GM23338 (cell line): ENCODE data around the gene TNFRSF1A. TPM values are rescaled to one million over a fixed set of nuclear protein-coding genes. Genes with fewer than 3 reads are reported as not detected.

Experiments
- ATAC-seq: fragments of 200-7000 bp; cut with Tn5 transposase; 3 replicates; pipeline ENCODE4 v1.9.1; 2020
- DNase-seq: peaks from one replicate; pipeline ENCODE4 v3.0.0-alpha.2; 2015; ENCODE audit warnings: low spot score
- H2AFZ ChIP-seq: fragments of 200-600 bp; sonication (generic); 2 replicates; pipeline ENCODE4 v1.8.0; 2016; ENCODE audit warnings: antibody characterized with exemption, mild to moderate bottlenecking, moderate library complexity
- H3F3A ChIP-seq: fragments of 200-600 bp; sonication (generic); replicated peaks from 2 replicates; pipeline ENCODE4 v1.8.0; 2017; ENCODE audit warnings: antibody characterized with exemption, mixed run types, low read depth
- H3K27ac ChIP-seq: fragments of 200-600 bp; sonication (generic); 2 replicates; pipeline ENCODE4 v1.6.1; 2016; ENCODE audit warnings: low read depth
- H3K27me3 ChIP-seq: fragments of 200-600 bp; sonication (generic); 2 replicates; pipeline ENCODE4 v1.8.0; 2016; ENCODE audit warnings: mild to moderate bottlenecking, mixed run types, moderate library complexity; ENCODE audit not compliant: insufficient read depth
- H3K36me3 ChIP-seq: fragments of 200-600 bp; sonication (generic); 2 replicates; pipeline ENCODE4 v1.8.0; 2016; ENCODE audit warnings: mild to moderate bottlenecking; ENCODE audit not compliant: insufficient read depth
- H3K4me1 ChIP-seq: fragments of 200-600 bp; sonication (generic); 2 replicates; pipeline ENCODE4 v1.8.0; 2016; ENCODE audit warnings: mild to moderate bottlenecking, moderate library complexity; ENCODE audit not compliant: insufficient read depth
- H3K4me2 ChIP-seq: fragments of 200-600 bp; sonication (generic); 2 replicates; pipeline ENCODE4 v1.7.1; 2017; ENCODE audit warnings: mixed run types
- H3K4me3 ChIP-seq: fragments of 200-600 bp; sonication (generic); 2 replicates; pipeline ENCODE4 v1.6.1; 2016; ENCODE audit warnings: mixed run types
- H3K79me2 ChIP-seq: fragments of 200-600 bp; sonication (generic); replicated peaks from 2 replicates; pipeline ENCODE4 v1.8.0; 2017; ENCODE audit warnings: mild to moderate bottlenecking; ENCODE audit not compliant: insufficient read depth
- H3K9me2 ChIP-seq: fragments of 200-600 bp; sonication (generic); 2 replicates; pipeline ENCODE4 v1.8.0; 2017; ENCODE audit not compliant: insufficient read depth
- H4K20me1 ChIP-seq: fragments of 200-600 bp; sonication (generic); replicated peaks from 2 replicates; pipeline ENCODE4 v1.8.0; 2017; ENCODE audit warnings: mild to moderate bottlenecking; ENCODE audit not compliant: insufficient read depth
- H3K27ac Mint-ChIP-seq: 2 replicates; pipeline ENCODE4 v1.8.0; 2020; ENCODE audit warnings: inconsistent platforms, mild to moderate bottlenecking, moderate library complexity, mixed read lengths
- H3K27me3 Mint-ChIP-seq: 3 replicates; pipeline ENCODE4 v1.8.0; 2022; ENCODE audit warnings: low read depth, mild to moderate bottlenecking, moderate library complexity, mixed read lengths, inconsistent platforms; ENCODE audit not compliant: insufficient read depth, poor library complexity
- H3K36me3 Mint-ChIP-seq: 3 replicates; pipeline ENCODE4 v1.8.0; 2021; ENCODE audit warnings: low read depth, mild to moderate bottlenecking, inconsistent platforms, moderate library complexity, mixed read lengths
- H3K4me1 Mint-ChIP-seq: 3 replicates; pipeline ENCODE4 v1.8.0; 2020; ENCODE audit warnings: mild to moderate bottlenecking, inconsistent platforms, mixed read lengths
- H3K4me3 Mint-ChIP-seq: 3 replicates; pipeline ENCODE4 v1.8.0; 2021; ENCODE audit warnings: moderate library complexity, mild to moderate bottlenecking, inconsistent platforms, mixed read lengths
- H3K9me3 Mint-ChIP-seq: 3 replicates; pipeline ENCODE4 v1.8.0; 2020; ENCODE audit warnings: moderate library complexity, mild to moderate bottlenecking, inconsistent platforms, mixed read lengths
- EZH2phosphoT487 ChIP-seq: fragments of 200-600 bp; sonication (generic); IDR thresholded peaks from one replicate; pipeline ENCODE4 v1.8.1; 2018; ENCODE audit warnings: antibody characterized with exemption; ENCODE audit not compliant: unreplicated experiment
- JUNB ChIP-seq: IDR thresholded peaks from one replicate; pipeline ENCODE4 v1.6.1; 2016; ENCODE audit warnings: antibody characterized with exemption; ENCODE audit not compliant: unreplicated experiment
- NANOG ChIP-seq: IDR thresholded peaks from 2 replicates; pipeline ENCODE4 v1.6.1; 2016; ENCODE audit warnings: antibody characterized with exemption, borderline replicate concordance
- STAT1 ChIP-seq: IDR thresholded peaks from one replicate; pipeline ENCODE4 v1.6.1; 2016; ENCODE audit warnings: antibody characterized with exemption; ENCODE audit not compliant: unreplicated experiment
- ZNF114 ChIP-seq: fragments of 250-450 bp; sonication (Bioruptor Pico); IDR thresholded peaks from 2 replicates; pipeline ENCODE4 v1.5.0; 2020; ENCODE audit warnings: mild to moderate bottlenecking, moderate library complexity
- ZNF331 ChIP-seq: fragments of 250-450 bp; sonication (Bioruptor Pico); IDR thresholded peaks from 2 replicates; pipeline ENCODE4 v1.5.0; 2020; ENCODE audit warnings: low read depth, mild to moderate bottlenecking, moderate library complexity
- polyA plus RNA-seq: library from polyadenylated mRNA; unstranded; fragments of >200 nt; fragmentation: Nextera tagmentation; extraction: Ambion mirVana; gene quantifications from 2 replicates; pipeline ENCODE4 v1.2.1, GENCODE V29; 2016
- total RNA-seq: library from RNA; depleted of rRNA; stranded (reverse); fragments of >200 nt; shearing (Covaris generic); gene quantifications from 2 replicates; pipeline ENCODE4 v1.2.3, GENCODE V29; 2014
- TF ChIP-seq, protein P1 (sequence below): fragments of 250-450 bp; sonication (Bioruptor Pico); IDR thresholded peaks from 2 replicates; pipeline ENCODE4 v1.5.0; 2020; ENCODE audit warnings: mild to moderate bottlenecking, moderate library complexity
- TF ChIP-seq, protein P2 (sequence below): IDR thresholded peaks from 2 replicates; pipeline ENCODE4 v1.6.1; 2016; ENCODE audit warnings: antibody characterized with exemption
- TF ChIP-seq, protein P3 (sequence below), 2 experiments: fragments of 200-600 bp in 1 of 2; sonication (generic) in 1 of 2; conservative IDR thresholded peaks; 2 replicates each; pipeline versions ENCODE4 v1.5.1 to v1.6.1; 2016 to 2017; ENCODE audit warnings: antibody characterized with exemption in 2 of 2, low read depth in 2 of 2, mild to moderate bottlenecking in 2 of 2, moderate library complexity in 1 of 2

TNFRSF1A gene
- total and polyA plus RNA-seq, 2 experiments from 2014 or later: 24.3 to 43.4 TPM

DNA sequence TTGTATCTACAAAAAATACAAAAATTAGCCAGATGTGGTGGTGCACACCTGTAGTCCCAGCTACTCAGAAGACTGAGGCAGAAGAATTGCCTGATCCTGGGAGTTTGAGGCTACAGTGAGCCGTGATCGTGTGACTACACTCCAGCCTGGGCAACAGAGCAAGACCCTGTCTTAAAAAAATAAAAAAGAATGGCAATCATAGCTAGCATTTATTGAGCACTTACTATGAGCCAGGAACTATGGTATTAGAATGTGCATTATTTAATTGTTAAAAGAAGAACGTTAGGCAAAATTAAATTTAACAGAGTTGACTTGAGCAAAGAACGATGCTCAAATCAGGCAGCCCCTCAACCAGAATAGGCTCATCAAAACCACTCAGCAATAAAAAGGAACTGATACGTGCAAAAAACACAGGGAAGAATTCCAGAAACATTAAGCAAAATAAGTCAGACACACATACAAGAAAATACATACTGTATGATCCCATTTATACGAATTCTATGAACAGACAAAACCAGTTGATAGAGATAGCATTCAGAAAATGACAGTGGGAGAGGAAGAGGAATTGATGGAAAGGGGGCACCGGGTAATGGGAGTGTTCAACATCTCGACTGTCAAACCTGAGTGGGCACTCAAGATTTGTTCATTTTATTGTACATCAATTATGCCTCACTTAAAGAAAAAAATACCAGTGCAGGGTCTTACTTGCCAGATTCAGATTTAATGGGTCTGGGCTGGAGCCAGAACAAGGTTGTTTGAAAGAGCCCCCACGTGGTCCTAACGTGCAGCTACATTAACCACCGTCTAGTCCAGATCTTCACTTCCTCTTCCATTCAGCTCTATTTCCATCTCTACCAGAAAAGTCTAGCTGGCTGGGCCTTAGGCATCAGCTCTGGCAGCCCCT, 25.4 kb upstream of the TNFRSF1A start:
- 0 out of 2 replicates have a peak overlapping the region, but pooled peaks have one; percentile 8 for H3K27ac ChIP-seq

DNA sequence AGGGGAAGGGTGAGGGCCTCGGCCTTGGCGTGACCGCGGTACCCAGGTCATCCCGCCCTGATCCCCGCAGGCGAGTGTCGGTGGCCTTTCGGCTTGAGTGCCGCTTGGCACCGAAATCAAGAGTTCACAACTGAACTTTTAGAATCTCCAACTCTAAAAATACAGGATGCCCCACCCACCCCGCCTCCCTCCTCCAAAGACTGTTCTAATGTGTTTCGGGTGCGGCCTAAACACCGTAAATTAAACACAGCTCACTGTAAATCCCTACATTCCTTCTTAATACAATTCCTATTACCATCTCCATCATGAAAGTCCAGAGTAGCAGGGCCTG, 22.1 kb upstream of the TNFRSF1A start:
- Mint-ChIP-seq H3K36me3 (peaks cover 62% of the 10 kb centered on the region), H3K4me1 (peaks cover 25% of the 10 kb centered on the region), H3K27me3 (peaks cover 5% of the 10 kb centered on the region), H3K4me3 (peak overlapping the region; percentile 47; the same call in 2 of the 3 replicates), H3K27ac (no peak overlapping the region), H3K9me3 (no peaks in the 10 kb centered on the region)
- H2AFZ ChIP-seq: no peak overlapping the region
- DNase-seq (no peak), ATAC-seq (no peak; the same call in 2 of the 3 replicates)
- peaks cover 11% of the 10 kb centered on the region for H3K4me1 ChIP-seq
- H4K20me1 ChIP-seq: peaks cover 24% of the 10 kb centered on the region
- H3K36me3 ChIP-seq: no peaks in the 10 kb centered on the region
- 0 out of 2 replicates have a peak, but pooled peaks cover 12% of the 10 kb centered on the region for H3F3A ChIP-seq
- TF ChIP-seq, protein P1, sequence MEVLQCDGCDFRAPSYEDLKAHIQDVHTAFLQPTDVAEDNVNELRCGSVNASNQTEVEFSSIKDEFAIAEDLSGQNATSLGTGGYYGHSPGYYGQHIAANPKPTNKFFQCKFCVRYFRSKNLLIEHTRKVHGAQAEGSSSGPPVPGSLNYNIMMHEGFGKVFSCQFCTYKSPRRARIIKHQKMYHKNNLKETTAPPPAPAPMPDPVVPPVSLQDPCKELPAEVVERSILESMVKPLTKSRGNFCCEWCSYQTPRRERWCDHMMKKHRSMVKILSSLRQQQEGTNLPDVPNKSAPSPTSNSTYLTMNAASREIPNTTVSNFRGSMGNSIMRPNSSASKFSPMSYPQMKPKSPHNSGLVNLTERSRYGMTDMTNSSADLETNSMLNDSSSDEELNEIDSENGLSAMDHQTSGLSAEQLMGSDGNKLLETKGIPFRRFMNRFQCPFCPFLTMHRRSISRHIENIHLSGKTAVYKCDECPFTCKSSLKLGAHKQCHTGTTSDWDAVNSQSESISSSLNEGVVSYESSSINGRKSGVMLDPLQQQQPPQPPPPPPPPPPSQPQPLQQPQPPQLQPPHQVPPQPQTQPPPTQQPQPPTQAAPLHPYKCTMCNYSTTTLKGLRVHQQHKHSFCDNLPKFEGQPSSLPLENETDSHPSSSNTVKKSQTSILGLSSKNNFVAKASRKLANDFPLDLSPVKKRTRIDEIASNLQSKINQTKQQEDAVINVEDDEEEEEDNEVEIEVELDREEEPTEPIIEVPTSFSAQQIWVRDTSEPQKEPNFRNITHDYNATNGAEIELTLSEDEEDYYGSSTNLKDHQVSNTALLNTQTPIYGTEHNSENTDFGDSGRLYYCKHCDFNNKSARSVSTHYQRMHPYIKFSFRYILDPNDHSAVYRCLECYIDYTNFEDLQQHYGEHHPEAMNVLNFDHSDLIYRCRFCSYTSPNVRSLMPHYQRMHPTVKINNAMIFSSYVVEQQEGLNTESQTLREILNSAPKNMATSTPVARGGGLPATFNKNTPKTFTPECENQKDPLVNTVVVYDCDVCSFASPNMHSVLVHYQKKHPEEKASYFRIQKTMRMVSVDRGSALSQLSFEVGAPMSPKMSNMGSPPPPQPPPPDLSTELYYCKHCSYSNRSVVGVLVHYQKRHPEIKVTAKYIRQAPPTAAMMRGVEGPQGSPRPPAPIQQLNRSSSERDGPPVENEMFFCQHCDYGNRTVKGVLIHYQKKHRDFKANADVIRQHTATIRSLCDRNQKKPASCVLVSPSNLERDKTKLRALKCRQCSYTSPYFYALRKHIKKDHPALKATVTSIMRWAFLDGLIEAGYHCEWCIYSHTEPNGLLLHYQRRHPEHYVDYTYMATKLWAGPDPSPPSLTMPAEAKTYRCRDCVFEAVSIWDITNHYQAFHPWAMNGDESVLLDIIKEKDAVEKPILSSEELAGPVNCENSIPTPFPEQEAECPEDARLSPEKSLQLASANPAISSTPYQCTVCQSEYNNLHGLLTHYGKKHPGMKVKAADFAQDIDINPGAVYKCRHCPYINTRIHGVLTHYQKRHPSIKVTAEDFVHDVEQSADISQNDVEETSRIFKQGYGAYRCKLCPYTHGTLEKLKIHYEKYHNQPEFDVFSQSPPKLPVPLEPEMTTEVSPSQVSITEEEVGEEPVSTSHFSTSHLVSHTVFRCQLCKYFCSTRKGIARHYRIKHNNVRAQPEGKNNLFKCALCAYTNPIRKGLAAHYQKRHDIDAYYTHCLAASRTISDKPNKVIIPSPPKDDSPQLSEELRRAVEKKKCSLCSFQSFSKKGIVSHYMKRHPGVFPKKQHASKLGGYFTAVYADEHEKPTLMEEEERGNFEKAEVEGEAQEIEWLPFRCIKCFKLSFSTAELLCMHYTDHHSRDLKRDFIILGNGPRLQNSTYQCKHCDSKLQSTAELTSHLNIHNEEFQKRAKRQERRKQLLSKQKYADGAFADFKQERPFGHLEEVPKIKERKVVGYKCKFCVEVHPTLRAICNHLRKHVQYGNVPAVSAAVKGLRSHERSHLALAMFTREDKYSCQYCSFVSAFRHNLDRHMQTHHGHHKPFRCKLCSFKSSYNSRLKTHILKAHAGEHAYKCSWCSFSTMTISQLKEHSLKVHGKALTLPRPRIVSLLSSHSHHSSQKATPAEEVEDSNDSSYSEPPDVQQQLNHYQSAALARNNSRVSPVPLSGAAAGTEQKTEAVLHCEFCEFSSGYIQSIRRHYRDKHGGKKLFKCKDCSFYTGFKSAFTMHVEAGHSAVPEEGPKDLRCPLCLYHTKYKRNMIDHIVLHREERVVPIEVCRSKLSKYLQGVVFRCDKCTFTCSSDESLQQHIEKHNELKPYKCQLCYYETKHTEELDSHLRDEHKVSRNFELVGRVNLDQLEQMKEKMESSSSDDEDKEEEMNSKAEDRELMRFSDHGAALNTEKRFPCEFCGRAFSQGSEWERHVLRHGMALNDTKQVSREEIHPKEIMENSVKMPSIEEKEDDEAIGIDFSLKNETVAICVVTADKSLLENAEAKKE (CRISPR knock-in tag): no peak
- TF ChIP-seq, protein P2, sequence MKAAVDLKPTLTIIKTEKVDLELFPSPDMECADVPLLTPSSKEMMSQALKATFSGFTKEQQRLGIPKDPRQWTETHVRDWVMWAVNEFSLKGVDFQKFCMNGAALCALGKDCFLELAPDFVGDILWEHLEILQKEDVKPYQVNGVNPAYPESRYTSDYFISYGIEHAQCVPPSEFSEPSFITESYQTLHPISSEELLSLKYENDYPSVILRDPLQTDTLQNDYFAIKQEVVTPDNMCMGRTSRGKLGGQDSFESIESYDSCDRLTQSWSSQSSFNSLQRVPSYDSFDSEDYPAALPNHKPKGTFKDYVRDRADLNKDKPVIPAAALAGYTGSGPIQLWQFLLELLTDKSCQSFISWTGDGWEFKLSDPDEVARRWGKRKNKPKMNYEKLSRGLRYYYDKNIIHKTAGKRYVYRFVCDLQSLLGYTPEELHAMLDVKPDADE: no peak
- TF ChIP-seq ZNF331 (CRISPR knock-in tag) (no peak), NANOG (no peak), JUNB (no peak), EZH2phosphoT487 (no peak)
- H3K4me2 ChIP-seq: peak overlapping the region; percentile 93
- peak overlapping the region; percentile 39; the same call in 1 of the 2 replicates for H3K27ac ChIP-seq
- no peaks in the 10 kb centered on the region for H3K9me2 ChIP-seq
- no peaks in the 10 kb centered on the region for H3K27me3 ChIP-seq
- H3K4me3 ChIP-seq: peak overlapping the region; percentile 82
- H3K79me2 ChIP-seq: peaks cover 56% of the 10 kb centered on the region

More for the DNA sequence above, 25.4 kb upstream of the TNFRSF1A start:
- ATAC-seq: no peak
- Histone ChIP-seq H3F3A (peaks cover 25% of the 10 kb centered on the region; the same call in 1 of the 2 replicates), H2AFZ (no peak overlapping the region), H3K4me2 (no peak overlapping the region), H4K20me1 (peaks cover 24% of the 10 kb centered on the region), H3K27me3 (no peaks in the 10 kb centered on the region), H3K36me3 (no peaks in the 10 kb centered on the region), H3K4me1 (peaks cover 28% of the 10 kb centered on the region), H3K79me2 (peaks cover 80% of the 10 kb centered on the region), H3K4me3 (no peak overlapping the region), H3K9me2 (no peaks in the 10 kb centered on the region)
- Mint-ChIP-seq H3K27ac (no peak overlapping the region), H3K9me3 (no peaks in the 10 kb centered on the region), H3K4me1 (peaks cover 51% of the 10 kb centered on the region), H3K4me3 (no peak overlapping the region), H3K27me3 (peaks cover 10% of the 10 kb centered on the region), H3K36me3 (peaks cover 58% of the 10 kb centered on the region)
- TF ChIP-seq, protein P3, sequence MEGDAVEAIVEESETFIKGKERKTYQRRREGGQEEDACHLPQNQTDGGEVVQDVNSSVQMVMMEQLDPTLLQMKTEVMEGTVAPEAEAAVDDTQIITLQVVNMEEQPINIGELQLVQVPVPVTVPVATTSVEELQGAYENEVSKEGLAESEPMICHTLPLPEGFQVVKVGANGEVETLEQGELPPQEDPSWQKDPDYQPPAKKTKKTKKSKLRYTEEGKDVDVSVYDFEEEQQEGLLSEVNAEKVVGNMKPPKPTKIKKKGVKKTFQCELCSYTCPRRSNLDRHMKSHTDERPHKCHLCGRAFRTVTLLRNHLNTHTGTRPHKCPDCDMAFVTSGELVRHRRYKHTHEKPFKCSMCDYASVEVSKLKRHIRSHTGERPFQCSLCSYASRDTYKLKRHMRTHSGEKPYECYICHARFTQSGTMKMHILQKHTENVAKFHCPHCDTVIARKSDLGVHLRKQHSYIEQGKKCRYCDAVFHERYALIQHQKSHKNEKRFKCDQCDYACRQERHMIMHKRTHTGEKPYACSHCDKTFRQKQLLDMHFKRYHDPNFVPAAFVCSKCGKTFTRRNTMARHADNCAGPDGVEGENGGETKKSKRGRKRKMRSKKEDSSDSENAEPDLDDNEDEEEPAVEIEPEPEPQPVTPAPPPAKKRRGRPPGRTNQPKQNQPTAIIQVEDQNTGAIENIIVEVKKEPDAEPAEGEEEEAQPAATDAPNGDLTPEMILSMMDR (conservative IDR thresholded peaks at IDR 0.05; ENCODE audit: low read depth in 2 of 2): peak; percentile 20 to 32; a peak in 3 of 4 replicates
- TF ChIP-seq STAT1 (no peak), JUNB (no peak), ZNF114 (CRISPR knock-in tag) (no peak)
- DNase-seq: no peak
